ENCODE results near the gene TMEM72. TPM values are rescaled to one million over a fixed set of nuclear protein-coding genes. Genes with fewer than 3 reads are reported as not detected.
A peak's percentile ranks its signal among the peaks of the same experiment; 100 is the strongest.
"Not testable (repeated sequence)": the region's sequence is repeated elsewhere in the genome, so short reads cannot be mapped to it uniquely, and the experiment has no call there.

The TMEM72 gene
- total RNA-seq, 6 experiments from 2014 or later = not detected

DNA sequence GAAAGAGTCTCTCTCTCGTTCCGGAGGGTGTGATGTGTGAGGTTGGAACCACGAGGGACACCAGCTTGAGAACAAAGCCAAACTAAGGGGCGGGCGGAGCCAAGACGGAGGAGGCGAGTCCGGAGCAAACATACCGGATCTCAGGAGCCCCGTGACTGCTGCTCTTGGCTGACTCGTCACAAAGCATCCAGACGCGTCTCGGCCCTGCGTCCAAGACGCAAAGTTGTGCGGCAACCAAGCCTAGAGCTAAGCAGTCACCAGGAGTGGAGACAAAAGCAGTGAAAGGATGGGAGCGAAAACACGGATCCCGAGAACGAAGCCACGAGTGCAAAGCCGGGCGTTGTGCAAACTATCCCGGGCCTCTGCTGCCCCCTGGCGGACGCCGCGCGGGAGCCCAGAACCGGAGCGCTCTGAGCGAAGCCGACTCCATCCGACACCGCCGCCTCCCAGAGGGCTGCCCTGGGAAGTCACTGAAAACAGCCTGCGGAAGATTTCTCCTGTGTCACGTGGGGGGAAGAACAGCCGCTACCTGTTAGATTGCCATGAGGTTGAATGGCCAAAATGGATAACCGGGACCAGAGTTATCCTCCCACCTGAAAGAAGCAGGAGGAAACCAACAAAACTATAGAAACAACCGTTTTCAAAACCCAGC lies 46.4 kb upstream of the TMEM72 start:
- Mint-ChIP-seq H3K27ac (peak overlapping the region; percentile 99), H3K4me3 (peak overlapping the region; percentile 94), H3K4me1 (ENCODE audit: low read depth) (peaks cover 76% of the 10 kb centered on the region), H3K9me3 (no peaks in the 10 kb centered on the region), H3K36me3 (ENCODE audit: low read depth) (0 out of 2 replicates have a peak, but pooled peaks cover 5% of the 10 kb centered on the region), H3K27me3 (ENCODE audit: insufficient read depth) (no peaks in the 10 kb centered on the region)
- TF ChIP-seq, protein P1, sequence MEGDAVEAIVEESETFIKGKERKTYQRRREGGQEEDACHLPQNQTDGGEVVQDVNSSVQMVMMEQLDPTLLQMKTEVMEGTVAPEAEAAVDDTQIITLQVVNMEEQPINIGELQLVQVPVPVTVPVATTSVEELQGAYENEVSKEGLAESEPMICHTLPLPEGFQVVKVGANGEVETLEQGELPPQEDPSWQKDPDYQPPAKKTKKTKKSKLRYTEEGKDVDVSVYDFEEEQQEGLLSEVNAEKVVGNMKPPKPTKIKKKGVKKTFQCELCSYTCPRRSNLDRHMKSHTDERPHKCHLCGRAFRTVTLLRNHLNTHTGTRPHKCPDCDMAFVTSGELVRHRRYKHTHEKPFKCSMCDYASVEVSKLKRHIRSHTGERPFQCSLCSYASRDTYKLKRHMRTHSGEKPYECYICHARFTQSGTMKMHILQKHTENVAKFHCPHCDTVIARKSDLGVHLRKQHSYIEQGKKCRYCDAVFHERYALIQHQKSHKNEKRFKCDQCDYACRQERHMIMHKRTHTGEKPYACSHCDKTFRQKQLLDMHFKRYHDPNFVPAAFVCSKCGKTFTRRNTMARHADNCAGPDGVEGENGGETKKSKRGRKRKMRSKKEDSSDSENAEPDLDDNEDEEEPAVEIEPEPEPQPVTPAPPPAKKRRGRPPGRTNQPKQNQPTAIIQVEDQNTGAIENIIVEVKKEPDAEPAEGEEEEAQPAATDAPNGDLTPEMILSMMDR (IDR thresholded peaks at IDR 0.05) = peak; percentile 99
- peak; percentile 86 for DNase-seq

DNA sequence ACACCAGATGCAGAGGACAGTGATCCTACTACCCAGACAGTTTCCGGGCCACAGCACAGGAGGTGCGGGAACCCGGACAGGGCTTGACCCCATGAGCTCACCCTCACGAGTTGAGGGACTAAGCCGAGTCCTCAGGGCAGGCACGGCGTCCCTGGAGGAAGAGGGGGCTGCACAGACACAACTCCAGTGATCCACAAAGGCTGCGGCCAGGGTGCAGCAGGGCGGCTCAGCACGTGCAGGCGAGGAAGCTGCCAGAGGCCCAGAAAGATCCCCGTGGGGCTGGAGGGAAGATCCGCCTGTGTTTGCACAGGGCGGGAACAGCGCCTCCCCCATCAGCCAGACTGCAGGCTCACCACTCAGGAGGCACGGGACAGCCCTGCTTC lies 45.9 kb upstream of the TMEM72 start:
- H3K4me3 Mint-ChIP-seq = peak overlapping the region; percentile 94
- peaks cover 71% of the 10 kb centered on the region for H3K4me1 Mint-ChIP-seq (ENCODE audit: low read depth)
- TF ChIP-seq, protein P1 (IDR thresholded peaks at IDR 0.05) = no peak
- H3K36me3 Mint-ChIP-seq (ENCODE audit: low read depth) = 0 out of 2 replicates have a peak, but pooled peaks cover 5% of the 10 kb centered on the region
- H3K27me3 Mint-ChIP-seq (ENCODE audit: insufficient read depth) = no peaks in the 10 kb centered on the region
- DNase-seq = no peak
- H3K27ac Mint-ChIP-seq = peak overlapping the region; percentile 99
- no peaks in the 10 kb centered on the region for H3K9me3 Mint-ChIP-seq

DNA sequence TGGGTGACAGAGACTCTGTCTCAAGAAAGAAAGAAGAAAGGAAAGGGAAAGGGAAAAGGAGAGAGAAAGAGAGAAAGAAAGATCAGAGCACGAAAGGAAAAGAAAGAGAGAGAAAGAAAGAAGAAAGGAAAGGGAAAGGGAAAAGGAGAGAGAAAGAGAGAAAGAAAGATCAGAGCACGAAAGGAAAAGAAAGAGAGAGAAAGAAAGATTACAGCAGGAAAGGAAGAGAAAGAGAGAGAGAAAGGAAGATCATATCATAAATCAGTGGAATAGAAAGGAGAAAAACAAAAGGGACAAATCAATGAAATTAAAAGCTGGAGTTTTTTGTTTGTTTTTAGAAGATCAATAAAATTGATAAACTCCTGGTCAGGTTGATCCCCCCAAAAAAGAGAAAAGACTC lies 44.8 kb upstream of the TMEM72 start:
- not testable (repeated sequence) for H3K9me3 Mint-ChIP-seq; H3K36me3 Mint-ChIP-seq (ENCODE audit: low read depth); H3K4me3 Mint-ChIP-seq; H3K27ac Mint-ChIP-seq; DNase-seq; H3K27me3 Mint-ChIP-seq (ENCODE audit: insufficient read depth)
- H3K4me1 Mint-ChIP-seq (ENCODE audit: low read depth) = peaks cover 60% of the 10 kb centered on the region

GRCh38 chr10:44870031-44870430 lies 41.1 kb upstream of the TMEM72 start:
- TF ChIP-seq, protein P1 (IDR thresholded peaks at IDR 0.05) = no peak
- Mint-ChIP-seq H3K9me3 (no peaks in the 10 kb centered on the region), H3K36me3 (ENCODE audit: low read depth) (no peaks in the 10 kb centered on the region), H3K27ac (no peak overlapping the region), H3K4me3 (no peak overlapping the region), H3K4me1 (ENCODE audit: low read depth) (peaks cover 35% of the 10 kb centered on the region), H3K27me3 (ENCODE audit: insufficient read depth) (peaks cover 3% of the 10 kb centered on the region)
- DNase-seq = no peak

- peaks cover 3% of the 10 kb centered on the region for H3K27me3 Mint-ChIP-seq (ENCODE audit: insufficient read depth)
- H3K36me3 Mint-ChIP-seq (ENCODE audit: low read depth) = no peaks in the 10 kb centered on the region
- no peak overlapping the region for H3K4me3 Mint-ChIP-seq
- peaks cover 26% of the 10 kb centered on the region for H3K4me1 Mint-ChIP-seq (ENCODE audit: low read depth)
- DNase-seq = no peak
- H3K27ac Mint-ChIP-seq = no peak overlapping the region
- H3K9me3 Mint-ChIP-seq = no peaks in the 10 kb centered on the region
- TF ChIP-seq, protein P1 (IDR thresholded peaks at IDR 0.05) = no peak
These were observed 38.0 kb upstream of the TMEM72 start for GRCh38 chr10:44873160-44873559.

- TF ChIP-seq, protein P1 (IDR thresholded peaks at IDR 0.05) = no peak
- Mint-ChIP-seq H3K4me3 (no peak overlapping the region), H3K4me1 (ENCODE audit: low read depth) (peaks cover 25% of the 10 kb centered on the region), H3K9me3 (no peaks in the 10 kb centered on the region), H3K36me3 (ENCODE audit: low read depth) (no peaks in the 10 kb centered on the region), H3K27ac (no peak overlapping the region), H3K27me3 (ENCODE audit: insufficient read depth) (peaks cover 3% of the 10 kb centered on the region)
- no peak for DNase-seq
These were observed 37.0 kb upstream of the TMEM72 start for GRCh38 chr10:44874166-44874565.
